Activated CD4-positive, alpha-beta T cell treated with anti-CD3 and anti-CD28 coated beads for 24 hours (primary cell): Measurements from ENCODE around the gene PRR23B.

Experiments
- DNase-seq, 2 donors: peaks; one replicate each; pipeline ENCODE4 v3.0.0-alpha.2; 2020; ENCODE audit warnings: low read depth in 2 of 2

The PRR23B gene

GRCh38 chr3:138974462-138974861 lies 46.3 kb downstream of the PRR23B start:
- no peak for DNase-seq

DNA sequence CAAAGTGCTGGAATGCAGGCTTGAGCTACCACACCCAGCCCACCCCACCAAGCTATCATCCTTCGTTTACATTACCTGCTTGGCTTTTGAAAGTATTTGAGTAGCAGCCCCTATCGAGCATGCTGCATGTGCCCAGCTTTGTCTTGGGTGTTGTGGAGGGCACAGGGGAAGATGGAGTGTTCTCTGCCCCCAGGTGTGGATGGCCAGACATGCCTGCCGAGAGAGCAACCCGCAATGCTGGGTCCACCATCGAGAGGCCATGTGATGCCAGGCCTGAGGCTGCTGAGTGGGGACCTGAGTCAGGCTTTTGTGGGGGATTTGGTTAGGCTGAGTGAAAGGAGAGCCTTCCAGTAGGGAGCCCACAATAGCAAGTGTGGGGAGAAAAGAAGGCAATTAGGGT lies 47.8 kb downstream of the PRR23B start:
- no peak for DNase-seq

DNA sequence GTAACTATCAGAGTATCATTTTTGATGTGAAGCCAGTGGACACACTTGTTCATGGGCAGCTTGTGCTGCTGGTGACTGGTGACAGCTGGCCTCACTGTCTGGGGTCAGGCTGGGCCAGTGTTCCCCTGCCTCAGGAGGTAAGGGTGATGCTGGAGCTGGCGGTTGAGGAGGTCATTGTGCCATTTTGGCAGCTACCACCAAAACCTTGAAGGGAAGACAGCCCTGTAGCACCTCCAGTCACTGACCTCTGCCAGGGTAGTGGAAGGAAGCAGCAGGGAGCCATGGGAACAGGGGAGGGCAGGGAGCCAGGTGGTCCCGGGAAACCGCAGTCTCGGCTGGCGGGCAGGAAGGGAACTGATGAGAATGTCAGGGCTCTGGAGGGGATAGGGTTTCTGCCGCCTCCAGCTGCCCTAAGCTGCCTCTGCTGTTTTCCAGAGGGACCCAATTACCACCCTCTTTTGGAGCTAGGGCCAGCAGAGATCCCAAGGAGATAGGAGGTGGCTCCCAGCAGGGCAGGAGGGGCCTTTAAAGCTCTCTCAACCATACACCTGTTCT lies 48.9 kb downstream of the PRR23B start:
- no peak for DNase-seq
